WTC11 (cell line): ENCODE results near the gene ADIPOR2. TPM values are rescaled to one million over a fixed set of nuclear protein-coding genes. Genes with fewer than 3 reads are reported as not detected.

ENCODE experiments used
- ATAC-seq: fragments of 200-7000 bp; cut with Tn5 transposase; 2 replicates; pipeline ENCODE4 v1.10.0; 2021; ENCODE audit warnings: mild to moderate bottlenecking, moderate library complexity
- CTCF ChIA-PET: fragments of 300-600 bp; sonication (Branson Sonifier 250); formaldehyde crosslinking; loops from one replicate; lab custom pipeline; 2021; ENCODE audit warnings: antibody characterized with exemption; lab: Charles Lee
- POLR2A ChIA-PET: fragments of 350-600 bp; sonication (Branson Sonifier 250); formaldehyde crosslinking; loops from one replicate; lab custom pipeline; 2021; ENCODE audit warnings: antibody characterized with exemption; lab: Charles Lee
- DNase-seq: peaks from one replicate; pipeline ENCODE4 v3.0.0; 2021; ENCODE audit warnings: low spot score
- H3K27ac Mint-ChIP-seq: 2 replicates; pipeline ENCODE4 v1.8.0; 2021; ENCODE audit warnings: mixed read lengths
- H3K27me3 Mint-ChIP-seq: 2 replicates; pipeline ENCODE4 v1.8.0; 2021; ENCODE audit warnings: low read depth, mild to moderate bottlenecking, moderate library complexity, mixed read lengths
- H3K36me3 Mint-ChIP-seq: 2 replicates; pipeline ENCODE4 v1.8.0; 2021; ENCODE audit warnings: mixed read lengths
- H3K4me1 Mint-ChIP-seq: 2 replicates; pipeline ENCODE4 v1.8.0; 2022; ENCODE audit warnings: mixed read lengths
- H3K4me3 Mint-ChIP-seq: 2 replicates; pipeline ENCODE4 v1.8.0; 2021; ENCODE audit warnings: mild to moderate bottlenecking, moderate library complexity, mixed read lengths
- H3K9me3 Mint-ChIP-seq: 2 replicates; pipeline ENCODE4 v1.8.0; 2021; ENCODE audit warnings: mixed read lengths
- ATF1 ChIP-seq: sonication (generic); formaldehyde crosslinking; IDR thresholded peaks from 2 replicates; pipeline ENCODE4 v1.8.1; 2023; ENCODE audit warnings: mild to moderate bottlenecking, moderate library complexity, missing genetic modification reagents
- CBFB ChIP-seq: sonication (generic); formaldehyde crosslinking; IDR thresholded peaks from 2 replicates; pipeline ENCODE4 v1.8.1; 2022; ENCODE audit warnings: mild to moderate bottlenecking, low read depth, missing genetic modification reagents
- ETV6 ChIP-seq: sonication (generic); formaldehyde crosslinking; IDR thresholded peaks from 2 replicates; pipeline ENCODE4 v1.8.1; 2022; ENCODE audit warnings: mild to moderate bottlenecking, missing genetic modification reagents
- MYBL2 ChIP-seq: sonication (generic); formaldehyde crosslinking; IDR thresholded peaks from 2 replicates; pipeline ENCODE4 v1.8.1; 2023; ENCODE audit warnings: mild to moderate bottlenecking, moderate library complexity, missing genetic modification reagents
- NFYB ChIP-seq: sonication (generic); formaldehyde crosslinking; conservative IDR thresholded peaks from 2 replicates; pipeline ENCODE4 v1.8.0; 2022; ENCODE audit warnings: low read depth, missing genetic modification reagents
- NR1H2 ChIP-seq: sonication (generic); formaldehyde crosslinking; IDR thresholded peaks from 2 replicates; pipeline ENCODE4 v1.9.0; 2021; ENCODE audit warnings: mild to moderate bottlenecking, moderate library complexity, missing genetic modification reagents
- SMAD3 ChIP-seq: sonication (generic); formaldehyde crosslinking; IDR thresholded peaks from 2 replicates; pipeline ENCODE4 v1.8.0; 2022; ENCODE audit warnings: missing genetic modification reagents, mild to moderate bottlenecking, borderline replicate concordance
- ZBTB21 ChIP-seq: sonication (generic); formaldehyde crosslinking; IDR thresholded peaks from 2 replicates; pipeline ENCODE4 v1.8.1; 2023; ENCODE audit warnings: mild to moderate bottlenecking, missing genetic modification reagents, borderline replicate concordance
- ZNF317 ChIP-seq: sonication (generic); formaldehyde crosslinking; IDR thresholded peaks from 2 replicates; pipeline ENCODE4 v1.8.1; 2023; ENCODE audit warnings: low read depth, mild to moderate bottlenecking, moderate library complexity, missing genetic modification reagents, borderline replicate concordance
- ZNF396 ChIP-seq: fragments of 250-450 bp; sonication (Bioruptor Pico); IDR thresholded peaks from 2 replicates; pipeline ENCODE4 v1.8.0; 2021; ENCODE audit warnings: mild to moderate bottlenecking, moderate library complexity, borderline replicate concordance
- total RNA-seq: library from RNA; stranded (reverse); gene quantifications from 3 replicates; pipeline ENCODE4 v1.2.3, GENCODE V29; 2021
- TF ChIP-seq, protein P1 (sequence below): sonication (generic); formaldehyde crosslinking; IDR thresholded peaks from 2 replicates; pipeline ENCODE4 v1.8.1; 2023; ENCODE audit warnings: mild to moderate bottlenecking, missing genetic modification reagents, borderline replicate concordance
- TF ChIP-seq, protein P2 (sequence below): sonication (generic); formaldehyde crosslinking; IDR thresholded peaks from 2 replicates; pipeline ENCODE4 v1.8.1; 2023; ENCODE audit warnings: mild to moderate bottlenecking, moderate library complexity, missing genetic modification reagents
- TF ChIP-seq, protein P3 (sequence below): sonication (generic); formaldehyde crosslinking; IDR thresholded peaks from 2 replicates; pipeline ENCODE4 v1.8.0; 2022; ENCODE audit warnings: mild to moderate bottlenecking, missing genetic modification reagents
- TF ChIP-seq, protein P4 (sequence below): sonication (generic); formaldehyde crosslinking; IDR thresholded peaks from 2 replicates; pipeline ENCODE4 v1.8.0; 2022; ENCODE audit warnings: mild to moderate bottlenecking, missing genetic modification reagents
- TF ChIP-seq, protein P5 (sequence below): fragments of 250-450 bp; sonication (Bioruptor Pico); IDR thresholded peaks from 2 replicates; pipeline ENCODE4 v1.9.0; 2021; ENCODE audit warnings: mild to moderate bottlenecking
- TF ChIP-seq, protein P6 (sequence below): sonication (generic); formaldehyde crosslinking; IDR thresholded peaks from 2 replicates; pipeline ENCODE4 v1.8.0; 2023; ENCODE audit warnings: mild to moderate bottlenecking, missing genetic modification reagents
- TF ChIP-seq, protein P7 (sequence below): fragments of 250-450 bp; sonication (Bioruptor Pico); IDR thresholded peaks from 2 replicates; pipeline ENCODE4 v2.1.2; 2022; ENCODE audit warnings: mild to moderate bottlenecking, moderate library complexity
- TF ChIP-seq, protein P8 (sequence below): sonication (generic); formaldehyde crosslinking; IDR thresholded peaks from 2 replicates; pipeline ENCODE4 v1.8.1; 2023; ENCODE audit warnings: mild to moderate bottlenecking, missing genetic modification reagents, moderate library complexity
- TF ChIP-seq, protein P9 (sequence below): fragments of 250-450 bp; sonication (Bioruptor Pico); IDR thresholded peaks from 2 replicates; pipeline ENCODE4 v1.9.0; 2021; ENCODE audit warnings: moderate library complexity, mild to moderate bottlenecking, inconsistent platforms, borderline replicate concordance

The ADIPOR2 gene
- total RNA-seq, 1 experiment from 2014 or later: 38.4 TPM

DNA sequence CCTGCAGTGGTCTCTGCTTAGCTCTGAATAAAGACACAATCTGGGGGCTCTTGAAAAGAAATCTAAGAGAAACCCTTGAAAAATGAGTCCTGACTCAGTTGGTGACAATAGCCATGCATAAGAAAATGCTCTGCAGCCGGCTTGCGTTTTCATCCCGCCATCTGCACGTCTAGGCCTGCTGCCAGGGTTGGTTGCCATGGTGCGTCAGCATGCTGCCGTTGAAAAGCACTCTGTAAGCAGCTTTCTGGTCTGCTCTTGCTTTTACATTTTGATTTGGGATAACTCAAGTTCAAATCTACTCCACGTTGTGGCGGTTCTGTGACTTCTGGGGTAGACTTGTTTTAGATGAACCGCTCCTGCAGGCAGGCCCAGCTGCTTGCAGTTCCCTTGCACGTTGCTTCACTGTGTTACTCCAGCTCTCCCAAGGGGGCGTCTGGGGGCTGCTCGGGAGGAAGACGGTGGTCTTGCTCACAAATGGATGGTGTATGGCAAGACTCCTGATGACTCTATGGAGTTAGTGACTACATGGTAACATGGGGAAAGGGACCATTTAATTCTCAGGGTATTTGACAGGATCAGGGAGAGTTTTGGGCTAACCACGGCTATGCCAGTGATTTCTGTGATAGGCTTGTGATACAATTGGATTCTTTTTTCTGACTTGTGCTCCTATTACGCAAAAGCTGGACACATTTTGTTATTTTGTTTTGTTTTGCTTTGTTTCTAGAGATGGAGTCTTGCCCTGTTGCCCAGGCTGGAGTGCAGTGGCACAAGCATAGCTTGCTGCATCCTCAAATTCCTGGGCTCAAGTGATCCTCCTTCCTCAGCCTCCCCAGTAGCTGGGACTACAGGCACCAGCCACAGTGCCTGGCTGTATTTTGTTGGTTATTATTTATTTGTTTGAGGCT is 46.1 kb upstream of the ADIPOR2 start:
- H3K27ac Mint-ChIP-seq: no peak overlapping the region
- H3K4me3 Mint-ChIP-seq: no peak overlapping the region
- H3K36me3 Mint-ChIP-seq: no peaks in the 10 kb centered on the region
- ChIA-PET POLR2A (no interaction called here), CTCF (interaction anchor here (2.2 to 3.4 kb wide), 5 partner anchors 8 to 295 kb away, joined by 6 to 21 read pairs (median 14); no protein-coding TSS in a partner anchor)
- DNase-seq (no peak), ATAC-seq (peak; percentile 30; the same call in 1 of the 2 replicates)
- H3K4me1 Mint-ChIP-seq: 0 out of 2 replicates have a peak, but pooled peaks cover under 1% of the 10 kb centered on the region
- TF ChIP-seq, protein P1, sequence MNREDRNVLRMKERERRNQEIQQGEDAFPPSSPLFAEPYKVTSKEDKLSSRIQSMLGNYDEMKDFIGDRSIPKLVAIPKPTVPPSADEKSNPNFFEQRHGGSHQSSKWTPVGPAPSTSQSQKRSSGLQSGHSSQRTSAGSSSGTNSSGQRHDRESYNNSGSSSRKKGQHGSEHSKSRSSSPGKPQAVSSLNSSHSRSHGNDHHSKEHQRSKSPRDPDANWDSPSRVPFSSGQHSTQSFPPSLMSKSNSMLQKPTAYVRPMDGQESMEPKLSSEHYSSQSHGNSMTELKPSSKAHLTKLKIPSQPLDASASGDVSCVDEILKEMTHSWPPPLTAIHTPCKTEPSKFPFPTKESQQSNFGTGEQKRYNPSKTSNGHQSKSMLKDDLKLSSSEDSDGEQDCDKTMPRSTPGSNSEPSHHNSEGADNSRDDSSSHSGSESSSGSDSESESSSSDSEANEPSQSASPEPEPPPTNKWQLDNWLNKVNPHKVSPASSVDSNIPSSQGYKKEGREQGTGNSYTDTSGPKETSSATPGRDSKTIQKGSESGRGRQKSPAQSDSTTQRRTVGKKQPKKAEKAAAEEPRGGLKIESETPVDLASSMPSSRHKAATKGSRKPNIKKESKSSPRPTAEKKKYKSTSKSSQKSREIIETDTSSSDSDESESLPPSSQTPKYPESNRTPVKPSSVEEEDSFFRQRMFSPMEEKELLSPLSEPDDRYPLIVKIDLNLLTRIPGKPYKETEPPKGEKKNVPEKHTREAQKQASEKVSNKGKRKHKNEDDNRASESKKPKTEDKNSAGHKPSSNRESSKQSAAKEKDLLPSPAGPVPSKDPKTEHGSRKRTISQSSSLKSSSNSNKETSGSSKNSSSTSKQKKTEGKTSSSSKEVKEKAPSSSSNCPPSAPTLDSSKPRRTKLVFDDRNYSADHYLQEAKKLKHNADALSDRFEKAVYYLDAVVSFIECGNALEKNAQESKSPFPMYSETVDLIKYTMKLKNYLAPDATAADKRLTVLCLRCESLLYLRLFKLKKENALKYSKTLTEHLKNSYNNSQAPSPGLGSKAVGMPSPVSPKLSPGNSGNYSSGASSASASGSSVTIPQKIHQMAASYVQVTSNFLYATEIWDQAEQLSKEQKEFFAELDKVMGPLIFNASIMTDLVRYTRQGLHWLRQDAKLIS (CRISPR knock-in tag): no peak
- TF ChIP-seq, protein P2, sequence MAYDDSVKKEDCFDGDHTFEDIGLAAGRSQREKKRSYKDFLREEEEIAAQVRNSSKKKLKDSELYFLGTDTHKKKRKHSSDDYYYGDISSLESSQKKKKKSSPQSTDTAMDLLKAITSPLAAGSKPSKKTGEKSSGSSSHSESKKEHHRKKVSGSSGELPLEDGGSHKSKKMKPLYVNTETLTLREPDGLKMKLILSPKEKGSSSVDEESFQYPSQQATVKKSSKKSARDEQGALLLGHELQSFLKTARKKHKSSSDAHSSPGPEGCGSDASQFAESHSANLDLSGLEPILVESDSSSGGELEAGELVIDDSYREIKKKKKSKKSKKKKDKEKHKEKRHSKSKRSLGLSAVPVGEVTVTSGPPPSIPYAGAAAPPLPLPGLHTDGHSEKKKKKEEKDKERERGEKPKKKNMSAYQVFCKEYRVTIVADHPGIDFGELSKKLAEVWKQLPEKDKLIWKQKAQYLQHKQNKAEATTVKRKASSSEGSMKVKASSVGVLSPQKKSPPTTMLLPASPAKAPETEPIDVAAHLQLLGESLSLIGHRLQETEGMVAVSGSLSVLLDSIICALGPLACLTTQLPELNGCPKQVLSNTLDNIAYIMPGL: no peak
- TF ChIP-seq ZBTB21 (CRISPR knock-in tag) (no peak), CBFB (no peak), MYBL2 (CRISPR knock-in tag) (no peak), NR1H2 (CRISPR knock-in tag) (no peak), ZNF396 (no peak), ZNF317 (no peak), SMAD3 (CRISPR knock-in tag) (no peak)
- TF ChIP-seq, protein P3, sequence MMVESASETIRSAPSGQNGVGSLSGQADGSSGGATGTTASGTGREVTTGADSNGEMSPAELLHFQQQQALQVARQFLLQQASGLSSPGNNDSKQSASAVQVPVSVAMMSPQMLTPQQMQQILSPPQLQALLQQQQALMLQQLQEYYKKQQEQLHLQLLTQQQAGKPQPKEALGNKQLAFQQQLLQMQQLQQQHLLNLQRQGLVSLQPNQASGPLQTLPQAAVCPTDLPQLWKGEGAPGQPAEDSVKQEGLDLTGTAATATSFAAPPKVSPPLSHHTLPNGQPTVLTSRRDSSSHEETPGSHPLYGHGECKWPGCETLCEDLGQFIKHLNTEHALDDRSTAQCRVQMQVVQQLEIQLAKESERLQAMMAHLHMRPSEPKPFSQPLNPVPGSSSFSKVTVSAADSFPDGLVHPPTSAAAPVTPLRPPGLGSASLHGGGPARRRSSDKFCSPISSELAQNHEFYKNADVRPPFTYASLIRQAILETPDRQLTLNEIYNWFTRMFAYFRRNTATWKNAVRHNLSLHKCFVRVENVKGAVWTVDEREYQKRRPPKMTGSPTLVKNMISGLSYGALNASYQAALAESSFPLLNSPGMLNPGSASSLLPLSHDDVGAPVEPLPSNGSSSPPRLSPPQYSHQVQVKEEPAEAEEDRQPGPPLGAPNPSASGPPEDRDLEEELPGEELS (CRISPR knock-in tag): no peak
- TF ChIP-seq, protein P4, sequence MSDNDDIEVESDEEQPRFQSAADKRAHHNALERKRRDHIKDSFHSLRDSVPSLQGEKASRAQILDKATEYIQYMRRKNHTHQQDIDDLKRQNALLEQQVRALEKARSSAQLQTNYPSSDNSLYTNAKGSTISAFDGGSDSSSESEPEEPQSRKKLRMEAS (CRISPR knock-in tag): no peak
- TF ChIP-seq, all 79 proteins: peak for 0
- Mint-ChIP-seq H3K9me3 (no peaks in the 10 kb centered on the region), H3K27me3 (no peaks in the 10 kb centered on the region)

DNA sequence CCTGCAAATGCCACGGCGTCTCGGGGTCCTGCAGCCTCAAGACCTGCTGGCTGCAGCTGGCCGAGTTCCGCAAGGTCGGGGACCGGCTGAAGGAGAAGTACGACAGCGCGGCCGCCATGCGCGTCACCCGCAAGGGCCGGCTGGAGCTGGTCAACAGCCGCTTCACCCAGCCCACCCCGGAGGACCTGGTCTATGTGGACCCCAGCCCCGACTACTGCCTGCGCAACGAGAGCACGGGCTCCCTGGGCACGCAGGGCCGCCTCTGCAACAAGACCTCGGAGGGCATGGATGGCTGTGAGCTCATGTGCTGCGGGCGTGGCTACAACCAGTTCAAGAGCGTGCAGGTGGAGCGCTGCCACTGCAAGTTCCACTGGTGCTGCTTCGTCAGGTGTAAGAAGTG is 45.1 kb upstream of the ADIPOR2 start:
- H3K36me3 Mint-ChIP-seq: no peaks in the 10 kb centered on the region
- POLR2A ChIA-PET: no interaction called here
- no peak for ATAC-seq
- no peaks in the 10 kb centered on the region for H3K27me3 Mint-ChIP-seq
- peaks cover 11% of the 10 kb centered on the region for H3K4me1 Mint-ChIP-seq
- CTCF ChIA-PET: interaction anchor here (2.1 to 3.4 kb wide), 3 partner anchors 11 to 294 kb away, joined by 5 to 16 read pairs (median 14); no protein-coding TSS in a partner anchor
- no peak overlapping the region for H3K27ac Mint-ChIP-seq
- no peak for DNase-seq
- H3K4me3 Mint-ChIP-seq: no peak overlapping the region
- no peaks in the 10 kb centered on the region for H3K9me3 Mint-ChIP-seq
- TF ChIP-seq ETV6 (CRISPR knock-in tag) (no peak), ATF1 (CRISPR knock-in tag) (no peak), ZBTB21 (CRISPR knock-in tag) (no peak), NFYB (CRISPR knock-in tag) (no peak)
- TF ChIP-seq, protein P5, sequence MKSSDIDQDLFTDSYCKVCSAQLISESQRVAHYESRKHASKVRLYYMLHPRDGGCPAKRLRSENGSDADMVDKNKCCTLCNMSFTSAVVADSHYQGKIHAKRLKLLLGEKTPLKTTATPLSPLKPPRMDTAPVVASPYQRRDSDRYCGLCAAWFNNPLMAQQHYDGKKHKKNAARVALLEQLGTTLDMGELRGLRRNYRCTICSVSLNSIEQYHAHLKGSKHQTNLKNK (CRISPR knock-in tag): no peak
- TF ChIP-seq, protein P6, sequence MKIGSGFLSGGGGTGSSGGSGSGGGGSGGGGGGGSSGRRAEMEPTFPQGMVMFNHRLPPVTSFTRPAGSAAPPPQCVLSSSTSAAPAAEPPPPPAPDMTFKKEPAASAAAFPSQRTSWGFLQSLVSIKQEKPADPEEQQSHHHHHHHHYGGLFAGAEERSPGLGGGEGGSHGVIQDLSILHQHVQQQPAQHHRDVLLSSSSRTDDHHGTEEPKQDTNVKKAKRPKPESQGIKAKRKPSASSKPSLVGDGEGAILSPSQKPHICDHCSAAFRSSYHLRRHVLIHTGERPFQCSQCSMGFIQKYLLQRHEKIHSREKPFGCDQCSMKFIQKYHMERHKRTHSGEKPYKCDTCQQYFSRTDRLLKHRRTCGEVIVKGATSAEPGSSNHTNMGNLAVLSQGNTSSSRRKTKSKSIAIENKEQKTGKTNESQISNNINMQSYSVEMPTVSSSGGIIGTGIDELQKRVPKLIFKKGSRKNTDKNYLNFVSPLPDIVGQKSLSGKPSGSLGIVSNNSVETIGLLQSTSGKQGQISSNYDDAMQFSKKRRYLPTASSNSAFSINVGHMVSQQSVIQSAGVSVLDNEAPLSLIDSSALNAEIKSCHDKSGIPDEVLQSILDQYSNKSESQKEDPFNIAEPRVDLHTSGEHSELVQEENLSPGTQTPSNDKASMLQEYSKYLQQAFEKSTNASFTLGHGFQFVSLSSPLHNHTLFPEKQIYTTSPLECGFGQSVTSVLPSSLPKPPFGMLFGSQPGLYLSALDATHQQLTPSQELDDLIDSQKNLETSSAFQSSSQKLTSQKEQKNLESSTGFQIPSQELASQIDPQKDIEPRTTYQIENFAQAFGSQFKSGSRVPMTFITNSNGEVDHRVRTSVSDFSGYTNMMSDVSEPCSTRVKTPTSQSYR (CRISPR knock-in tag): no peak
- TF ChIP-seq, protein P7, sequence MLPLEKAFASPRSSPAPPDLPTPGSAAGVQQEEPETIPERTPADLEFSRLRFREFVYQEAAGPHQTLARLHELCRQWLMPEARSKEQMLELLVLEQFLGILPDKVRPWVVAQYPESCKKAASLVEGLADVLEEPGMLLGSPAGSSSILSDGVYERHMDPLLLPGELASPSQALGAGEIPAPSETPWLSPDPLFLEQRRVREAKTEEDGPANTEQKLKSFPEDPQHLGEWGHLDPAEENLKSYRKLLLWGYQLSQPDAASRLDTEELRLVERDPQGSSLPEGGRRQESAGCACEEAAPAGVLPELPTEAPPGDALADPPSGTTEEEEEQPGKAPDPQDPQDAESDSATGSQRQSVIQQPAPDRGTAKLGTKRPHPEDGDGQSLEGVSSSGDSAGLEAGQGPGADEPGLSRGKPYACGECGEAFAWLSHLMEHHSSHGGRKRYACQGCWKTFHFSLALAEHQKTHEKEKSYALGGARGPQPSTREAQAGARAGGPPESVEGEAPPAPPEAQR (CRISPR knock-in tag): no peak
- TF ChIP-seq, protein P8, sequence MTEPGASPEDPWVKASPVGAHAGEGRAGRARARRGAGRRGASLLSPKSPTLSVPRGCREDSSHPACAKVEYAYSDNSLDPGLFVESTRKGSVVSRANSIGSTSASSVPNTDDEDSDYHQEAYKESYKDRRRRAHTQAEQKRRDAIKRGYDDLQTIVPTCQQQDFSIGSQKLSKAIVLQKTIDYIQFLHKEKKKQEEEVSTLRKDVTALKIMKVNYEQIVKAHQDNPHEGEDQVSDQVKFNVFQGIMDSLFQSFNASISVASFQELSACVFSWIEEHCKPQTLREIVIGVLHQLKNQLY: no peak
- TF ChIP-seq, protein P9, sequence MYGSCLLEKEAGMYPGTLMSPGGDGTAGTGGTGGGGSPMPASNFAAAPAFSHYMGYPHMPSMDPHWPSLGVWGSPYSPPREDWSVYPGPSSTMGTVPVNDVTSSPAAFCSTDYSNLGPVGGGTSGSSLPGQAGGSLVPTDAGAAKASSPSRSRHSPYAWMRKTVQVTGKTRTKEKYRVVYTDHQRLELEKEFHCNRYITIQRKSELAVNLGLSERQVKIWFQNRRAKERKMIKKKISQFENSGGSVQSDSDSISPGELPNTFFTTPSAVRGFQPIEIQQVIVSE (CRISPR knock-in tag): no peak
